ENCODE data around the gene CAPN7.
A peak's percentile ranks its signal among the peaks of the same experiment; 100 is the strongest.

CAPN7 gene

DNA sequence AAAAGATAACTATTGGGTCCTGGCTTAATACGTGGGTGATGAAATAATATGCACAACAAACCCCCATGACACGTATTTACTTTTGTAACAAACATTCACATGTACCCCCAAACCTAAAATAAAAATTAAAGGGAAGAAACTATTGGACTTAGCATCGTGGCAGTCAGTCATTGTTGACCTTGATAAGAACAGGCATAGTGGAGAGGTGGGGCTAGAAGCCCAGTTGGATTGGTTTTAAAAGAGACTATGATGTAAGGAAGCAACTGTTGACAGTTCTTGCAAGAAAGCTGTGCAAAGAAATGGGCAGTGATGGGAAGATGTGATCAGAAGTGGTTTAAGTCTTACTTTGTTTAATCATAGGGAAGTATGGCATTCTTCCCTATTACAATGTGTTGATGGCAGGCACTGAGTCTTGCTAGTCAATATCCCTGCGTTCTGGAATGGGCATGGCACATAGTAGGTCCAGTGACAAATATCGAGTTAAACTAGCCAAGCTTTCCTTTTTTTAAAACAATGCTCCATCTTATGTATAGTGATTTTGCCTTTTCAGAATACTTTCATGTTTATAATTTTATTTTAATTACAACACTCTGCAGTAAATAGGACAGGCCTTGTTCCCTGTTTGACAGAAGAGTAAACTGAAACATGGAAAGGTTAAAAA is 37.9 kb downstream of the CAPN7 start:
- DNase-seq (ENCODE audit: low read depth in 2 of 2, low spot score in 1 of 2) = no peak

DNA sequence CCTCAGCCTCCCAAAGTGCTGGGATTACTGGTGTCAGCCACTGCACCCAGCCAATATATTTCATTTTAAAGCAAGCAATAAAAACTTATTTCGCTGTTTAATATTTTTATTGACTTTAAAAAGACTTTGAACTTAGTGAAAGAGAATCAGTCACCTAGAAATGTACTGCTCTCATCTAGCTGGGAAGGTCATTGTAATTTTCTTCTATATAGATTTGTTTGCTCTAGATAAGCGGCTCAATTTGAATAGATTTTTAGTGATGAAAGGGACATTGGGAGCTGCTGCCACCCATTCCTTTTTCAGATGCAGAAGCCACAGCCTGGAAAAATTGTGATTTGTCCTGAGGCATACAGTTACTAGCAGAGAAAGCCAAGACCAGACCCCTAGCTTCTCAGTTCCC is 40.1 kb downstream of the CAPN7 start:
- DNase-seq (ENCODE audit: low read depth in 2 of 2, low spot score in 1 of 2) = no peak

DNA sequence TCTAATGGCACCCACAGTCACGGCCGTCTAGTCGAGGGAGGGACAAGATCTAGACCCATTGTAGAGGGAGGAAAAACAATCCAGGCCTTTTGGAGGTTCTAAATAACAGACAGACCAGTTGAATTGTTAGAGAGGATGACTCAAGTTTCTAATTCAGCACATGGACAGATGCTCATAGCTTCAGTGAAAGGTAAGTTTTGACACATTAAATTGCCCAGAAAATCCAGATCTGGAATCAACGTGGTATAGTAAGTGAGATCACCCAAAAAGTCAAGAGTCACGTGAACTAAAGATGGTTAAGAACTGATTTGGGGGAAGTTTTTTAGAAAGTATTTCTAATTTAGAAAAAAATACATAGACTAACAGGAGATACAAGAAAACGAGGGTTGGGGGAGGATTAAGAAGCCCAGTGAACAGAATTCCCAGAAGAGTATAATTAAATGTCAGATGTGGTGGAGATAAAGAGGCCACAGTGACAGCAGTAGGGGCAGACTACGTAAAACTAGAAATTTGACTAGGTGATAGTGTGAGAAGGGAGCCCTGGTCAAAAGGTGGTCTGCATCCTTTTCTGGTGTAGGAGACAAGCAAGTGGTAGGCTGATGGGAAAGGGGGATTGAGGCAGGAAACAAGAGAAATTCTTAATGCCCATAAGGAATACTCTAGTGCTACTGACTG is 47.1 kb downstream of the CAPN7 start:
- no peak for DNase-seq (ENCODE audit: low read depth in 2 of 2, low spot score in 1 of 2)

DNA sequence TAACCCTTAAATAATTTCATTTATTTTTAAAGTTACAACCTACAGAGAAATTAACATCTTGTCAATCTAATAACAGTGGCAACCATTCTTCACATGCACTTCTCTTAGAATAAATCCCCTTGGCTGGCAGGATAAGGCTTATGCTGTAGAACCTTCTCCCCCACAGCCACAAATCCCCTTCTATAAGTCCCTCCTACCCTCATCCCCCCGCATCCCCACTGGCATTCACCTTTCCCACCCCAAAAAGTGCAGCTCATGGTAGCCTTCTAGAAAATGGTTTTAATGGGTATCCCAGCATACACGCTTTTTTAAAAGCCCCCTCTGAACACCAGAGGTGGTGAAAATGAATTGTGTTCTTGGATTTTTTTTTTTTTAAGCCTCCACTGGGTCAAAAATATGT is 49.2 kb downstream of the CAPN7 start:
- DNase-seq (ENCODE audit: low read depth in 2 of 2, low spot score in 1 of 2) = no peak

DNA sequence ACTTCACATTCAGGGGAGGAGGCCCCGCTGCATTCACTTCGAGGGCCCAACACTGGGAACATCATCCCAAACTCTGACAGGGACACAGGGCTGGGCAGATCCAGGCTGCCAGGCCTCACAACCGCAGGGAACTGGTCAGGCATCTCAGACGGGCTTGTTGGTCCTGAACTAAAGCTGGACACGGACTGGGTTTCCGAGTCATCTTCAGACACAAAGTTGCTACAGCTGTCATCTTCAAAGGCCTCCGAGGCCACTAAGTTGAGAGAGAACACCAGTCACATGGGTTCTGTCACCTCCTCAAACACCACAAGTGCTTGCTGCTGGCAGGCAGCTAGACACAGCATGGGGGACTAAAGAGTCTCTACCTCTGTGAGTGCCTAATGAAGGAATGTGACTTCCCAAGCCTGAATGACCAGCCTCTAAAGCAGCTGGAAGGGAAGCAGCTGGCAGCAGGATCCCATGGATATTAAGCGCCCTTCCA is 50.9 kb downstream of the CAPN7 start:
- DNase-seq (ENCODE audit: low read depth in 2 of 2, low spot score in 1 of 2) = no peak

DNA sequence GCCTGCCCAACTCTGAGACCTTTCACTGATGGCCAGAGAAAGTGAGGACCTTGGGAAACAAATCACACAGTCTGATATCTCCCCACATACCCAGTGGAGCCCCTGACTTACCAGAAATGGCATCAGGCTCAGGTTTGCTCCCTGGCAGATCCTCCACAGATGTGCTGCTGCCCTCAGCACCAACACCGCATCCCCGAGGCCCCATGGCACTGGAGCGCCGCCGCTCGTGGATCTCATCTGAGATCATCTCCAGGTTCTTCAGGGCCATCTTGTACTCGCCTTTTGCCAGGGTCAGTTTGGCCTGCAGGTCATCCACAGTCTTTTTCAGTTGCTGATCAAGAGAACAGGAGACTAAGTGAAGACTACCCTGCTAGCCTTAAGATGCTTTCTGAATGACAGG is 52.7 kb downstream of the CAPN7 start:
- no peak for DNase-seq (ENCODE audit: low read depth in 2 of 2, low spot score in 1 of 2)

DNA sequence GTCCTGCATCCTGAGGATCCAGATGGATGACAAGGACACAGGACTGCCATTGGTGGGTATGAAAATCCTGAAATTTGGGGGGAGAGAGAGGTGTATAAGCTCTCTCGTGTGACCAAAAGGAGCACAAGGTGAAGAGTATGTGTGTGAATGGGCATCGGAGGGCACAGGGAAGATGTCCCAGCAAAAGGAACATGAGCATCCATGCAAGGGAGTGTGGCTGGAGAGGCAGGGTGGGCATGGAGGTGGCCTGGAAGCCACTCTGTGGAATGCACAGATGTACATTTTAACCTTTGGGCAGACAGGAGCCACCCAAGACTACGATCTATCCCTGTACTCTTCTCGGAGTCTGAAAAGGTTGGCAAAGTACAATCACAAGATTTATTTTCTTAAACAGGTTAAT is 54.5 kb downstream of the CAPN7 start:
- no peak for DNase-seq (ENCODE audit: low read depth in 2 of 2, low spot score in 1 of 2)

DNA sequence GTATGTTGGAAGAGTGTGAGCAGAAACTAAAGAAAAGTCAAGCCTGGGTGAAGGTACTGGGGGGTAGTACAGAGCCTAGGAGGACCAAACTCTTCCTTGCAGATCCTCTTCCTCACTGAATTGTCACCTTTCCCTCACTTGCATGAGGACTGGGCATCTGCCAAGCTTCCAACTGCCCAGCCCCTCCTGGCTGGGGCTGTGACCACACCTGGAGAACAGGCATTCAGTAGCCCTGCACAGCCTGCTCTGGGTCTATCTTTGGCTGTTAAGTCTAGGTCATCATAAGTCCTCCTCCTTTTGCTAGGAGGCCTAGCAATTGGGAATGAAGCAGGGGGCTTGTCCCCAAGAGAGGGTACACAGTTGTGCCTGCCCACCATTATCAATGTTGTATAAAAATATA is 55.2 kb downstream of the CAPN7 start:
- no peak for DNase-seq (ENCODE audit: low read depth in 2 of 2, low spot score in 1 of 2)

DNA sequence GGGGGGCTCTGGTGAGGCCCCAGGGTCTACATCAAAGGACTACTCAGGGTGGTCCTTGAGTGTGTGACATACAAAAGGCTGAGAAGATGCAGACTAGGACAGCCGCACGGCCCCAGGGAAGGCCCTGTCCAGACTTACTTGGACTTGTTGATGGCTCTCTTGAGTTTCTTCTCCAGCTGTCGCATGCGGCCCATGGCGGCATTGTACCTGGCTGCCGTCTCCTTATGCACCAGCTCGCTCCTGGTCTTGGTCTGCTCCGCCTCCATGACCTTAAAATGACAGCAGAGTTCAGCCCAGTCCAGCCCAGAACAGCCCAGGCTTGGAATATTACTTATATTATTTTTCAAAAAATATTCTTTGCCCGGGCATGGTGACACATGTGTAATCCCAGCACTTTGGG is 56.0 kb downstream of the CAPN7 start:
- no peak for DNase-seq (ENCODE audit: low read depth in 2 of 2, low spot score in 1 of 2)

DNA sequence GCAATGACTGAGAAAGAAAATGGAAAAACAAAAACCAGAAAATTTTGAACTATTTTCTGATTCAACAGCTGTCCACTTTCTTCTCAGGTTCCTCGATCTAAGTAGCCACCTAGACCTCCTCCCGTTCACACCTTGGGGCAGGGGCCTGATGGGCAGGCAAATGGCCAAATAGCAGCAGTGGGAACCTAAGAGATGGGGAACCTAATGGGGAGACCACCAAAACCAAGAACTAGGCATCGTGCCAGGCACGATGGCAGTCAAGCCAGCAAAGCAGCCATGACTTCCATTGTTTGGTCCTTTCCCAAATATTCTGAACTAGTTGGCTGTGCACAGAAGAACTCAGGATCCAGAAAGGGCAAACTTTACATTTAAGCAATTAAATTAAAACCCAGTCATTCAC is 57.1 kb downstream of the CAPN7 start:
- DNase-seq (ENCODE audit: low read depth in 2 of 2, low spot score in 1 of 2) = no peak

DNA sequence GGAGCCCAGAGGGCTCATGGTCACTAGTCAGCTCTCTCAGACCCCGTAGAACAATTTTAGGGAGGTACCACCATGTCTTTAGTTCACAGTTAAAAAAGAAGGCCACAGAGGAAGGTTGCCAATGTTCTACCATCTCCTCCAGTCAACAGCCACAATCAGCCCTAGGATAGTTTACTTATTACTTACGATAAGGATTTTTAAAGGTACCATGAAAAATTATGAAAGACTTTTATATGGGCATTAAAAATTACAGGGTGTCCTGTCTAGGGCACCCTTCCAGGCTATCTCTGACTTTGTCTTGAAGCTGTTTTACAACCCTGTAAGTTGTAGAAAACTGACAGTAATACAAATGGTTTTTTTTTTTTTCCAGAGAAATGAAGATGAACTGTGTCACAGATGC is 57.9 kb downstream of the CAPN7 start:
- DNase-seq (ENCODE audit: low read depth in 2 of 2, low spot score in 1 of 2) = no peak

DNA sequence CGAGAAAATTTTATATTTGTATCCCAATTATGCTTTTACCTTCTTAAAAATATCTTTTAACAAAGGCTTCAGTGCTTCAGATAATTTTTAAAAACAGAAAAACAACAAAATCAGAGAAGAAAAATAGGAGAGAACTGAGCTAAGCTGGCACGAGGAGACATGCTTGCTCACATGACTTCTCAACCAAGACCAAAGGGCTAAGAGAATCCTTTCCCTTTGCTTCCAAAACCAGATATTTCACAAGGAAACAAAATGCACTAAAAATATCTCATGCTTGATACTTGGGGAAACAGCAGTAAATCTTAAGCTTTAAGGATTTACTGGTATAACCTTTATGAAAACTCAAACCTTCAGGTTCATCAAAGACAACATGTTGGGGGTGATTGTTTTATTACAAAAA is 58.4 kb downstream of the CAPN7 start:
- DNase-seq (ENCODE audit: low read depth in 2 of 2, low spot score in 1 of 2) = no peak

DNA sequence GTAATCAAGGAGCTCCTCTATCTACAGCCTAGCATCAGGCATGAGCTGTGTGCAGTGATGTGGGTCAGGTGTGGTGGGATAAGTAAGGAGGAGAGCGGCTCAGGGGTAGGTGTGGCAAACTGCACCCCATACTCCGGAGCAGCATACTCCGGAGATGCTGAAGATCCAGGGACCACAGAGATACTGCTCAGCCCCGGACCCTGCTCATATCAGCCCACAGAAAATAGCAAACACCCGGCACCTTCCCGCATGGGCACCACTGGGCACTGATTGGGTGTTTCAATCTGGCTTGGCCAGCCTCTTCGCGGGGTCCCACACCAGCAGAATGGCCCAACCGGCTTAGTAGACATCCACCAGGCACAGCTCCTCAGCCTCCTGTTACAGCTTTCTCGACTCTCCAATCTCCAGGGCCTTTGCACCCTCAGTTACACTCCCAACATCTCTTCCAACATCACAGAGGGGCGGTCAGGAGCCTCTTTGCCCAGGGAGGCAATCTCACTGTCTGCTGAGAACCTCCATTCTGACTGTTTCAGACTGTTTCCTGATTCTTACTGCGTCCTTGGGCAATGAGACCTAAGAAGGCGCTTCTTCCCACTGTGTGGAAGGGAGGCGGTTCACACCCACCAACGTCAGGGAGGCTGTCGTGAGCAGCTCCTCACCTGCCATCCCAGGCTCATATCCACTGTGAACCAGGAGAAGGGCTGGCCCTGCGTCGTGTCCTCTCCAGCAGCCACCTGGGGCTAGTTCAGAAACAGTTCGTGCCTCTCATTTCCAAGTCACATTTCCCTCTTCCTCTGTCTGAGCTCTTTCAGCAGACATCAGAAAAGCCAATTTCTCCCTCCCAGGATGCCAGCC is 59.8 kb downstream of the CAPN7 start:
- DNase-seq (ENCODE audit: low read depth in 2 of 2, low spot score in 1 of 2) = no peak

DNA sequence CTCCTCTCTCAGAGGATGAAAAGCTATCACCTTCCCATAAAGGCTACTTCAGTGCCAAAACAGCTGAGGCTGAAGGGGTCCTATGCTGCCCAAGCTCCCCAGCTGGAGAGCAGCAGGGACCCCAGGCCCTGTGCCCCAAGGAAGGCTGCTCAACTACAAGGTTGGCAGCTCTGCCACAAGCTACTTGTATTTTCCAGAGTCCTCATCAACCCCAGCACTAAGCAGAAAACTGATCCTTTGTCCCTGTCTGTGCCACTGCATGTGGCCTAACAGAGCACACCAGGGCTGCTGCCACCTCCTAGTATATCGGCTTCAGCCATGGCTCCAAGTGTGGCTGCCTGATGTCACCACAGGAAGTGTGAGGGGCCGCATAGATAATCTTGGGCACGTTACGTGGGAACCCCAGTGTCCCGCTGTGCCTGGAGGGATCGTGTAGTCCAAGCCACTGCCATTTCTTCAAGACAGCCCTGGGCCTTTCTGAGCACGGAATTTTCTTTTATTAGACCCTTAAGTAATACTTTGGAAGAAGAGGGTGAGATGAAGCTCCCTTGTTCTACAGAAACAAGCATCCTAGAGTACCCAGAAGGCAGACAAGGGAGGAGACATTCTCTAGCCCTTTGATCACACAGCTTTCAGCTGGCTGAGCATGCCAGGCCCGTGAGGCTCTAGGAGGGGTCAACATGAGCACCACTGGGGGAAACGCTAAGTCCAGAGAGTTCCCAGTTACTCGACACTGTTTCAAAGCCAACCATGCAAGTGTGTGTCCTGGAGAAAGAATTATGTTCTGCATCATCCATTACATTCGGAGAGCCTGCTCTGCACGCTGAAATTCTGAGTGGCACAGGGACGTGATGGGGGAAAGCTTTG is 60.7 kb downstream of the CAPN7 start:
- DNase-seq (ENCODE audit: low read depth in 2 of 2, low spot score in 1 of 2) = no peak

DNA sequence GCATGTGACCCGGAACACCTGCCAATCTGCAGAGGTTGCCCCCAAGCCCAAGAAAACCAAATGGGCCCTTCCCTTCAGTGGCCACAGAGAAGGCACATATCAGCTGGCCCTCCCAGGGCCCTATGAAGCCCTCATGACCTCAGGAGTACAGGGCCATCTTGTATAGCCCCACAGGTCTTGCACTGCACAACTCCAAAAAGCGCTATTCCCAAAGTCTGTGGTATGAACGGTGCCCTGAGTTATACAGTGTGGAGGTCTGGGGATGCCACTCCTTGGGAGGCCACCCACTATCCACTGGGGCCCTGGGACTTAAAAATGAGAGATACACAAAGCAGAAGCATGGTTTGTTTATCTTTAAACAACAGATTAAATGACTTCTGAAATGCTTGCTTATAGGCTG is 61.5 kb downstream of the CAPN7 start:
- DNase-seq (ENCODE audit: low read depth in 2 of 2, low spot score in 1 of 2) = no peak

DNA sequence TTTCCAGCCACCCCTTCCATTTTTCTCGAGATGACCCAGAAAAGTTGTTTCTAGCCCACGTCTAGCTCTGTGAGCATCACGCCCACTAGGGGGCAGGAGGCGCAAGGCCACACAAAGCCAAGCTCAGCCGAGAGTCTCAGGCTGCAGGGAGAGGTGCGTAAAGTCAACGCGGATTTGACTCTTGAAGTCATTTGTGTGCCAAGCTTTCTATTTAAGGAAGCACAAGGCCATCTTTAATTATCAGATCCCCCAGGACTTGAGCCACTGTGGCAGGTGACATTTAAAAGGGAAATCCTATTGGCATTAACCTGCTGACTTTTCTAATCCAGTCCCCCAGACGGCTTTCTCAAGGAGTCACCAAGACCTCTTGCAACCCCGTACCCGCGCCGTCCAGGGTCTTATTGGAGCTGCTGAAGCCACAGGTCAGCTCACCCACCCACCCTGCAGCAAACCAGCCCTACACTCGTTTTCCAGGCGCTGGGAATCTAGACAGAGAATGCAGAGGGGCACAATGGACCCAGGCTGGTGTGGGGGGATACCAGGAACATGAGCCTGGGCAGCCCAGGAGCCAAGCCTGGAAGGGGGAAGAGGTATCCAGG is 62.1 kb downstream of the CAPN7 start:
- DNase-seq (ENCODE audit: low read depth in 2 of 2, low spot score in 1 of 2) = peak; percentile 62 to 71

DNA sequence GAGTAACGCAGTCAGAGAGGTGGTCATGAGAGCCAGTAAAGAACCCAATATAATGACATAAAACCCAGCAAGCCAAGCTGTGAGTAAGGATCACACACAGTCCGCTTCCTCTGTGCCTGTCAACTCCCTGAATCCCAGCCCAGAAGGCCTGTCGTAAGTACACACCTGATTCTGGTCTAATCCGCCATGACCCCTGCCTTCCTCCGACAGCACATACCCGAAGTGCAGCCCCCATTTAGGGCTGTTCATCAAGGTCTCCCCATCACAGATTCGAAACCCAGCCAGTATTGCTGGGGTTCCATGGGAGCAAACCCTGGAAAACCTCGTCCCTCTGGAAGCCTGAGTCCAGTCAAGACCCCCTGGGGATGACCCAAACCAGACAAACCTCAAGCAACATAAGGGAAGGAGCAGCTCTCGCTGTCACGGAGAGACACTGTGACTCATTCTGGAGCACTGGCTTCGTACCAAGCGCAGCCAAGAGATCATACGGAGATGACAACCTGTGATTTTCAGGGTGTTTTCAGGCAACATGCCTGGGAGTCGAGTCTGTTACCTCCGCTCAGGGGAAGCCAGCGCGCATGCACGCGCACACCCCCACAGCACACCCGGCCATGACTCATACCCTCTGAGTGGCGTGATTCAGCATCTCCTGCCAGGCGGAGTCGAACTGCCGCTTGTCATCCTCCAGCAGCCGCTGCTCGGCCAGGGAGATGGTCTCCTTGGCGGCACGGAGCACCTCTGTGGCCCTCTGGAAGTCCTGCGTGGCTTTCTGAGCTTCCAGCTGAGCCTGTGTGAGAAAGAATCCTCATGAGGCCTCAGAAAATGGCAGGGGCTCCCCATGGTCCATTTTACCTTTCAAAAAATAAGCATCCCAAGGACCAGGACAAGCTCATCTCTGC is 63.3 kb downstream of the CAPN7 start:
- peak; percentile 51 to 75 for DNase-seq (ENCODE audit: low read depth in 2 of 2, low spot score in 1 of 2)

DNA sequence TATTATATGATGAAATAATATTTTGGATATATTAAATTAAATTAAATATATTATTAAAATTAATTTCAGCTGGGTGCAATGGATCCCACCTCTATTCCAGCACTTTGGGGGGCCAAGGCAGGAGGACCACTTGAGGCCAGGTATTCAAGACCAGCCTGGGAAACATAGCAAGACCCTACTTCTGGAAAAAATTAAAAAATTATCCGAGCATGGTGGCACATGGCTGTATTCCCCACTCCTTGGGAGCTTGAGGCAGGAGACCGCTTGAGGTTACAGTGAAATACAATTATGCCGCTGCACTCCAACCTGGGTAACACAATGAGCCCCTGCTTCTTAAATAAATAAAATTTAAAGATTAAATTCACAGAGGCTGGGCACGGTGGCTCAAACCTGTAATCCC is 65.0 kb downstream of the CAPN7 start:
- no peak for DNase-seq (ENCODE audit: low read depth in 2 of 2, low spot score in 1 of 2)

DNA sequence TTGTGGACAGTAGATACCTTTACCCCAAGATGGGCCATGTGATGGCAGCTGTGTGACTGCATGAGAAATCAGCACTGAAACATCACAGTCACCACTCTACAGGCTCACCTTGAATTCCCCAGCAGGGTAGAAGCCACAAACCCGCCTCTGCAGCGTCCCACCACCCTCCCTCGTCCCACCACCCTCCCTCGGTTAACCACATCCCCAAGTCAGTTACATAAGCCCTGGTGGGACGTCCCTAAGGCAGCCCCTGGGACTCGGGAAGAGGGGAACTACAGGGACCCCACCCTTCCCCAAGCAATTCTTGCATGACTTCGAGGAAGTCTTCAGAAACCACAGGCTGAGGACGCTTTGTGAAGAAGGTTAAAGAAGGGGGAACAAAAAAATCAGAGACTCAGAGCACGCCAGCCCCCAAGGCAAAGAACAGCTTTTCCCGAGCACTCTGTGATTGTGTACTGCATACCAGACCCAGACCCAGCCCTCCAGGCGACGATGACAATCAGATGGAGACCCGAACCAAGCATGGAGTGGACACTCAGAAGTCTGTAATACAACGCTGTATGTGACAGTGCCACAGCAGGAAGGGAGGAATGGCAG is 65.8 kb downstream of the CAPN7 start:
- DNase-seq (ENCODE audit: low read depth in 2 of 2, low spot score in 1 of 2) = peak; percentile 37 to 68
